HT-29 (cell line): Measurements from ENCODE around the gene POLDIP2. TPM values are rescaled to one million over a fixed set of nuclear protein-coding genes. Genes with fewer than 3 reads are reported as not detected.
A peak's percentile ranks its signal among the peaks of the same experiment; 100 is the strongest.

ENCODE experiments used
- DNase-seq: peaks from one replicate; pipeline ENCODE4 v3.0.0-alpha.2; 2015; ENCODE audit warnings: low spot score
- total RNA-seq: library from RNA; depleted of rRNA; stranded (reverse); fragments of >200 nt; shearing (Covaris generic); gene quantifications from 2 replicates; pipeline ENCODE4 v1.2.3, GENCODE V29; 2014

Gene POLDIP2
- total RNA-seq, 1 experiment from 2014 or later: 146 TPM

- DNase-seq: peak; percentile 79
These were observed 21.1 kb downstream of the POLDIP2 start for GRCh38 chr17:28335959-28336871.

GRCh38 chr17:28335201-28335958, 21.9 kb downstream of the POLDIP2 start, which contains the start of the genes IFT20 and TNFAIP1:
Gene IFT20 (minus strand): TSS chr17:28335472. CDS start chr17:28331985, 3,487 bp downstream.
Gene TNFAIP1 (plus strand): TSS chr17:28335761. CDS start chr17:28339522, 3,761 bp downstream.
- peak; percentile 98 for DNase-seq

- DNase-seq: no peak
These were observed 22.6 kb downstream of the POLDIP2 start for GRCh38 chr17:28334666-28335200.

- DNase-seq: no peak
These were observed 23.2 kb downstream of the POLDIP2 start for GRCh38 chr17:28334171-28334570.

GRCh38 chr17:28333083-28333746, 24.1 kb downstream of the POLDIP2 start:
- DNase-seq: no peak

- no peak for DNase-seq
These were observed 25.4 kb downstream of the POLDIP2 start for GRCh38 chr17:28331891-28332420.

DNA sequence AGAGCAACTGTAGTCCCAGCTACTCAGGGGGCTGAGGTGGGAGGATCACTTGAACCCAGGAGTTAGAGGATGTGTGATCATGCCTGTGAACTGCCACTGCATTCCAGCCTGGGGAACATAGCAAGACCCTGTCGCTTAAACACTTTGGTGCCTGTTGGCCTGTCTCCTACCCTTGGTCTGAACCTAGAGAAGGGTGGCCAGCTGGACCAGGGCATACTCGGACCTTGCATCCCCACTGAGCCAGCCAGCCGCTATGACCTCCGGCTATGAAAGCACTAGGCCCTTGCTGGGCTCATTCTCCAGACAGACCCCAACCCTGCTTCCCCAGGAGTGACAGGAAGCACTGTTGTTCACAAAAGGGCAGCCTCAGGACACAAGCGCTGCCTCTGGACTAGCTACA, 26.7 kb downstream of the POLDIP2 start:
- no peak for DNase-seq

- no peak for DNase-seq
These were observed 29.0 kb downstream of the POLDIP2 start for GRCh38 chr17:28328325-28328724.

DNA sequence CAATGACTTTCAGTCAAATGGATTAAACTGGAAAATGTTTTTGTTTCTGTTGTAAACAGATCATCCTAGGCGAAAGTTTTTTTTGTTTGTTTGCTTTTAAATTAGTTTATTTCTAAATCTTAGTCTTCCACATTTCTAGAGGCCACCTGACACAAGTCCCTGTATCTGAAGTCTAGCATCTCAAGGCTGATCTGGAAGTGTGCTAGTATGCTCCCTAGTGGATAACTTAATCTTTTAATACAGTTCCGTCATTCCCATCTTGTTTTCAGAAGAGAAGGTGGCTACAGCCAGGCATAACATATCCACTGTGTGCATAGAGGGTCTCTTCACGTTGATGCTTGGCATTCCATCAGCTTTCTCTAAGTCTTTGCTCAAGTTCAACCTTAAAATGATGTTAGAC, 29.6 kb downstream of the POLDIP2 start:
- DNase-seq: peak; percentile 31

DNA sequence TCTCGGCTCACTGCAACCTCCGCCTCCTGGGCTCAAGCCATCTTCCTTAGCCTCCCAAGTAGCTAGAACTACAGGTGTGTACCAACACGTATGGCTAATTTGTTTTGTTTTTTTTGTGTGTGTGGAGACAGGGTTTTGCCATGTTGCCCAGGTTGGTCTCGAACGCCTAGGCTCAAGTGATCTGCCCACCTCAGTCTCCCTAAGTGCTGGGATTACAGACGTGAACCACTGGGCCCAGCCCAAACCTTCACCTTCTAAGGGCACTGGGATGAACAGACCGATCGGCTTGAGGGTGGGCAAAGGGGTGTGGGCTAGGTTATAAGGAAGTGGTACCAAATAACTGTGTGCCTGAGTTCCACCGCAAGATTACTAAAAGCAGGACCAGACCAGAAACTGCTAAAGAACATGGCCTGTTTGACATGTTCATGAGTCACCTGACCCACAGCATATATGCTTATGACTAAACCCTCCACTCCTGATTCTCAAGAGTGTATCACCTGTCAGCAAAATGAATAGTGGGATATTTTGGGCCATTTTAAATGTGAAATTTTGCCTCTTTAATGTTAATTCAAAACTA, 30.2 kb downstream of the POLDIP2 start:
- DNase-seq: no peak

- DNase-seq: peak; percentile 80
These were observed 31.2 kb downstream of the POLDIP2 start for GRCh38 chr17:28326114-28326513.

- DNase-seq: no peak
These were observed 32.1 kb downstream of the POLDIP2 start for GRCh38 chr17:28325211-28325610.

GRCh38 chr17:28324781-28325180, 32.5 kb downstream of the POLDIP2 start:
- DNase-seq: no peak

DNA sequence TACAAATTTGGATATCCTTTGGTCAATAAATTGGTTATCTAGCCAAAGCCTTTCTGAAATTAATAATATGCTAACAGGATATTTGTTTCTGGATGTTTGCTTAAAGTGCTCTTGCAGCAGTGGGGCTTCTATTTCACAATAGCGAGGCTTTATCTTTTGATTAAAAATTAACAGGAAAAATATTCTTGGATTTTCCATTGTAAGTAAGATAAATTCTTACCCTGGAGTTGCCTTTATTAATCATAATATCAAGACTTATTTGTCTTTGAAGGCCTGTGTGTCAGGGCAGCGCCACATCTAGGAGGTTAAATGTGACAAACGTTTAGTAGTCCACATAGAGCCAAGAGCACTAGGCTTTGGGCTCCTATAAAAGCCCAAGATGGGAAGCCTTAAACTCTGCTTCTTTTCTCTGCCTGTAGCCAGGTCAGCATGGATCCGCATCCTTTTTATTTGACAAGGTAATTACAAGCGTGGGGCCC, 33.0 kb downstream of the POLDIP2 start:
- peak; percentile 23 for DNase-seq

GRCh38 chr17:28320215-28321061, 36.9 kb downstream of the POLDIP2 start:
- DNase-seq: no peak

GRCh38 chr17:28319598-28319935, 37.8 kb downstream of the POLDIP2 start:
- DNase-seq: peak; percentile 44

- peak; percentile 96 for DNase-seq
These were observed 38.3 kb downstream of the POLDIP2 start, which contains the start of gene TMEM97 for GRCh38 chr17:28318759-28319597. Gene TMEM97 (plus strand): TSS chr17:28319200. CDS start chr17:28319240, 40 bp downstream.

DNA sequence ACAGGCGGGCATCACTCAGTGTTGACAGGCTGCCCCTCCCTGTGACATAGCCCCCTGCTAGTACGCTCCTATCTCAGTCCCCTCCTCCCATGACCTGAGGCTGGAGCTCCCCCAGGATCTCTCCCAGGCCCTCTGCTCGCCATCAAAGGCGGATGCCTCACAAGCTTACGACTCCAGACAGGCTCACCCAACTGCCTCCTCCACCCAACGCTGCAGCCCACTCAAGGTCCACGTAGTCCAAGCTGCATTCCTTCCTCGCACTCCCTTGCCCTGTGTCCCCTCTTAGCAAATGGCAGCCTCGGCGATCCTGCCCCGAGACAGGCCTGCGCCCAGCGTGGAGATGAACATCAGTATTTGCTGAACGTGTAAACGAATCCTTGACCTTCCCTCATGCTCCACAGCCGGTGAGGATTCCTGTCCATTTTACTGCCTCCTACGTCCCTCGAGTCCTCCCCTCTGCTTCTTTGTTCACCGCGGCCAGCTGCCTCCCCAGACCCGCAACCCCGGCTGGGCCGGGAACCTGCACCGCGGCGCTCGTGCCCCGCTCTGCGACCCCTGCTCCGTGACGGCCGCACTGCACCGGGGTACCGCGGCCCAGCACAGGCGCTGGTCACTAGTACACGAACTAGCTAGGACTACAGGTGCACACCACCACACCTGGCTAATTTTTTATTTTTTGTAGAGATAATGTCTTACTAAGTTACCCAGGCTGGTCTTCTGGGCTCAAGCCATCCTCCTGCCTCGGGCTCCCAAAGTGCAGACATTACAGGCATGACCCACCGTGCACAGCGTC, 39.2 kb downstream of the POLDIP2 start:
- DNase-seq: peak; percentile 20
